Stimulated activated CD8-positive, alpha-beta memory T cell treated with anti-CD3 and anti-CD28 coated beads, Interleukin-7, amount 100 ng/mL, for 24 hours (primary cell): ENCODE data around the gene TNFAIP8.
"Not testable (repeated sequence)": the region's sequence is repeated elsewhere in the genome, so short reads cannot be mapped to it uniquely, and the experiment has no call there.

Experiments
- DNase-seq: peaks from one replicate; pipeline ENCODE4 v3.0.0-alpha.2; 2020; ENCODE audit warnings: low read depth

The TNFAIP8 gene

GRCh38 chr5:119396030-119396664, 40.3 kb downstream of the TNFAIP8 start:
- DNase-seq, result no peak

- no peak for DNase-seq
Measured at GRCh38 chr5:119397518-119398380, 41.9 kb downstream of the TNFAIP8 start.

GRCh38 chr5:119398727-119399466, 43.1 kb downstream of the TNFAIP8 start:
- DNase-seq, result no peak

GRCh38 chr5:119400245-119400644, 44.4 kb downstream of the TNFAIP8 start:
- DNase-seq, result no peak

- DNase-seq, result no peak
Measured at GRCh38 chr5:119402081-119402480, 46.3 kb downstream of the TNFAIP8 start.

GRCh38 chr5:119402555-119402954, 46.7 kb downstream of the TNFAIP8 start:
- no peak for DNase-seq

- no peak for DNase-seq
Measured at GRCh38 chr5:119404033-119404432, 48.2 kb downstream of the TNFAIP8 start.

GRCh38 chr5:119405419-119405818, 49.6 kb downstream of the TNFAIP8 start:
- DNase-seq, result no peak

- DNase-seq, result no peak
Measured at GRCh38 chr5:119406551-119407110, 50.8 kb downstream of the TNFAIP8 start.

- DNase-seq, result no peak
Measured at GRCh38 chr5:119409235-119409815, 53.5 kb downstream of the TNFAIP8 start.

- no peak for DNase-seq
Measured at GRCh38 chr5:119410448-119411159, 54.8 kb downstream of the TNFAIP8 start.

- no peak for DNase-seq
Measured at GRCh38 chr5:119411361-119412278, 55.8 kb downstream of the TNFAIP8 start.

GRCh38 chr5:119412279-119413227, 56.7 kb downstream of the TNFAIP8 start:
- DNase-seq, result no peak

- DNase-seq, result not testable (repeated sequence)
Measured at GRCh38 chr5:119414124-119414734, 58.4 kb downstream of the TNFAIP8 start.

GRCh38 chr5:119417891-119418605, 62.2 kb downstream of the TNFAIP8 start:
- no peak for DNase-seq

- no peak for DNase-seq
Measured at GRCh38 chr5:119418606-119419100, 62.8 kb downstream of the TNFAIP8 start.

- DNase-seq, result no peak
Measured at GRCh38 chr5:119420169-119420568, 64.3 kb downstream of the TNFAIP8 start.

- no peak for DNase-seq
Measured at GRCh38 chr5:119426057-119426456, 70.2 kb downstream of the TNFAIP8 start.
